GM12878 (cell line): ENCODE data around the gene EMP2. TPM values are rescaled to one million over a fixed set of nuclear protein-coding genes. Genes with fewer than 3 reads are reported as not detected.

Experiments
- ATAC-seq: fragments of 200-7000 bp; cut with Tn5 transposase; 3 replicates; pipeline ENCODE4 v1.9.1; 2020; ENCODE audit warnings: mild to moderate bottlenecking, moderate library complexity
- BruUV-seq: library from RNA; stranded (reverse); fragments of 400-500 nt; replicated peaks from 2 replicates; lab custom pipeline; 2021; lab: Mats Ljungman, UMichigan
- CTCF ChIA-PET: fragments of 300-600 bp; sonication (Branson Sonifier 250); formaldehyde crosslinking; extraction: SDS; loops from one replicate; lab custom pipeline; 2021; ENCODE audit warnings: inconsistent platforms; lab: Yijun Ruan, JAX
- POLR2A ChIA-PET: fragments of 350-600 bp; formaldehyde crosslinking; extraction: SDS; loops from one replicate; lab custom pipeline; 2021; ENCODE audit warnings: inconsistent platforms; lab: Charles Lee
- RAD21 ChIA-PET: fragments of 300-600 bp; sonication (Branson Sonifier 250); formaldehyde crosslinking; loops from one replicate; lab custom pipeline; 2023; ENCODE audit warnings: antibody characterized with exemption; ENCODE audit not compliant: unreplicated experiment; lab: Charles Lee
- SMC1A ChIA-PET: fragments of 300-600 bp; sonication (Branson Sonifier 250); formaldehyde crosslinking; loops from one replicate; lab custom pipeline; 2023; ENCODE audit not compliant: unreplicated experiment, uncharacterized antibody; lab: Charles Lee
- DNase-seq: peaks from one replicate; pipeline ENCODE4 v3.0.0-alpha.2; 2011; ENCODE audit warnings: low read depth, low spot score
- FAIRE-seq: peaks from 3 replicates; lab custom pipeline; 2011; peaks lifted over from hg19 to GRCh38; lab: Jason Lieb, UNC
- H2AFZ ChIP-seq: 2 replicates; pipeline ENCODE4 v1.6.0; 2011; ENCODE audit warnings: low read depth, low read length, control low read depth; ENCODE audit not compliant: control insufficient read depth
- H3K27ac ChIP-seq: 2 replicates; pipeline ENCODE4 v1.5.1; 2011; ENCODE audit warnings: control low read depth; ENCODE audit not compliant: control insufficient read depth, insufficient read depth
- H3K27me3 ChIP-seq, 2 experiments: replicated peaks in 1 of 2; 2 replicates each; pipeline versions ENCODE4 v1.6.0 to v1.6.1; 2011; ENCODE audit warnings: low read length in 1 of 2; ENCODE audit not compliant: control insufficient read depth in 2 of 2, insufficient read depth in 2 of 2
- H3K36me3 ChIP-seq, 2 experiments: 2 replicates each; pipeline ENCODE4 v1.5.1; 2011; ENCODE audit warnings: low read length in 1 of 2; ENCODE audit not compliant: control insufficient read depth in 2 of 2, insufficient read depth in 2 of 2
- H3K4me1 ChIP-seq: 2 replicates; pipeline ENCODE4 v1.6.1; 2011; ENCODE audit warnings: mild to moderate bottlenecking, low read length, moderate library complexity, mixed read lengths; ENCODE audit not compliant: control insufficient read depth, insufficient read depth
- H3K4me2 ChIP-seq: 2 replicates; pipeline ENCODE4 v1.6.0; 2011; ENCODE audit warnings: control low read depth; ENCODE audit not compliant: control insufficient read depth, insufficient read depth
- H3K4me3 ChIP-seq: fragments of 200-600 bp; sonication (generic); 2 replicates; pipeline ENCODE4 v1.5.1; 2016
- H3K79me2 ChIP-seq: 2 replicates; pipeline ENCODE4 v1.6.0; 2011; ENCODE audit warnings: low read length; ENCODE audit not compliant: control insufficient read depth, insufficient read depth
- H3K9ac ChIP-seq: 2 replicates; pipeline ENCODE4 v1.8.0; 2011; ENCODE audit warnings: low read length, control low read depth, mixed read lengths; ENCODE audit not compliant: control insufficient read depth, insufficient read depth
- H3K9me3 ChIP-seq: replicated peaks from 3 replicates; pipeline ENCODE4 v1.5.1; 2011; ENCODE audit warnings: mild to moderate bottlenecking, low read length; ENCODE audit not compliant: control insufficient read depth, insufficient read depth
- H4K20me1 ChIP-seq: 2 replicates; pipeline ENCODE4 v1.6.0; 2011; ENCODE audit not compliant: control insufficient read depth, insufficient read depth
- ASH2L ChIP-seq: fragments of 300-600, 200-600 bp; sonication (generic); IDR thresholded peaks from 2 replicates; pipeline ENCODE4 v1.6.1; 2017; ENCODE audit warnings: low read depth, mild to moderate bottlenecking, borderline replicate concordance
- CTCF ChIP-seq, 3 experiments: IDR thresholded peaks in 2 of 3; conservative IDR thresholded peaks in 1 of 3; 2 replicates each; pipeline ENCODE4 v1.5.1; 2011; ENCODE audit warnings: low read depth in 3 of 3, low read length in 3 of 3, mild to moderate bottlenecking in 3 of 3, control low read depth in 2 of 3, moderate library complexity in 2 of 3, inconsistent platforms in 1 of 3, mixed read lengths in 1 of 3; ENCODE audit not compliant: control insufficient read depth in 2 of 3, insufficient read depth in 1 of 3; ENCODE audit errors: extremely low read depth in 1 of 3
- IRF3 ChIP-seq: fragments of 450-650 bp; IDR thresholded peaks from 2 replicates; pipeline ENCODE4 v1.6.1; 2014; ENCODE audit warnings: mild to moderate bottlenecking
- PRDM15 ChIP-seq: fragments of 450-650 bp; formaldehyde crosslinking; IDR thresholded peaks from 2 replicates; pipeline ENCODE4 v1.4.0; 2020; ENCODE audit warnings: mild to moderate bottlenecking, moderate library complexity
- STAT3 ChIP-seq: IDR thresholded peaks from 2 replicates; pipeline ENCODE4 v1.6.1; 2011; ENCODE audit warnings: low read depth, low read length, improper control_type of control experiment
- TBL1XR1 ChIP-seq: IDR thresholded peaks from 2 replicates; pipeline ENCODE4 v1.6.1; 2012; ENCODE audit warnings: low read depth, low read length, improper control_type of control experiment
- whole genome bisulfite sequencing: methylation state at CpG from one replicate; pipeline ENCODE4 v1.1.6; 2016; ENCODE audit warnings: low lambda C conversion rate; ENCODE audit not compliant: insufficient replicate concordance, insufficient coverage; ENCODE audit errors: missing lambda C conversion rate; 5-methylcytosine and 5-hydroxymethylcytosine counted together
- in situ Hi-C: fragments of 300-500 bp; cut with MboI; formaldehyde crosslinking; loops from 9 replicates; pipeline ENCODE4 v1.14.3; 2018; ENCODE audit warnings: mixed read lengths
- intact Hi-C: fragments of 100-400 bp; cut with micrococcal nuclease; formaldehyde crosslinking; loops from one replicate; pipeline ENCODE4 v1.14.2; 2022; ENCODE audit not compliant: unreplicated experiment
- polyA plus RNA-seq, 11 experiments: library from polyadenylated mRNA; depleted of rRNA in 4 of 11; unstranded in 6 of 11; stranded (reverse) in 5 of 11; fragments of >200 nt; fragmentation: Nextera tagmentation in 4 of 11; fragmentation: Illumina TruSeq in 1 of 11; extraction: Ambion mirVana in 4 of 11; extraction: Trizol in 1 of 11; gene quantifications; 1 replicate in 1 of 11; 2 replicates in 10 of 11; pipeline versions ENCODE4 v1.2.1 to v1.2.3, GENCODE V29; 2011 to 2016; ENCODE audit warnings: inconsistent platforms in 2 of 11, missing spikeins in 2 of 11, low read depth in 1 of 11
- total RNA-seq, 4 experiments: library from RNA; depleted of rRNA in 3 of 4; stranded (reverse); fragments of >200 nt in 3 of 4; fragmentation: Illumina TruSeq in 1 of 4; extraction: Trizol in 1 of 4; gene quantifications; 2 replicates each; pipeline versions ENCODE4 v1.2.1 to v1.2.3, GENCODE V29; 2013 to 2021

The EMP2 gene
- total and polyA plus RNA-seq, 10 of the 15 experiments (the other 5 are each of a cell fraction or from before 2014, with no cell fraction given) = 0.41 to 10.4 (median 3.8) TPM

GRCh38 chr16:10500582-10500981 is 79.8 kb downstream of the EMP2 start:
- Histone ChIP-seq H2AFZ (no peak overlapping the region), H3K4me1 (no peaks in the 10 kb centered on the region; the same call in 1 of the 2 replicates), H3K4me3 (no peak overlapping the region), H3K79me2 (no peaks in the 10 kb centered on the region), H3K36me3 (no peaks in the 10 kb centered on the region), H3K9me3 (no peaks in the 10 kb centered on the region; the same call in 2 of the 3 replicates), H3K27me3 (no peaks in the 10 kb centered on the region), H4K20me1 (no peaks in the 10 kb centered on the region), H3K4me2 (no peak overlapping the region), H3K27ac (no peak overlapping the region), H3K9ac (no peak overlapping the region)
- no peak for ATAC-seq
- BruUV-seq = no TSS peak
- RAD21 ChIA-PET = interaction anchor here (1.1 kb wide), 1 partner anchor 19 kb away, joined by 3 read pairs; no protein-coding TSS in a partner anchor
- POLR2A ChIA-PET = interaction anchor here (0.7 kb wide), 1 partner anchor 15 kb away, joined by 5 read pairs; no protein-coding TSS in a partner anchor
- intact Hi-C loops (no loop called here), in situ Hi-C loops (no loop called here)
- DNase-seq = no peak
- FAIRE-seq = no peak
- TF ChIP-seq IRF3 = no peak
- 95% methylated on average over 3 of the region's 3 CpGs for WGBS
- CTCF ChIA-PET = interaction anchor here (0.6 to 0.9 kb wide), 4 partner anchors 186 to 1366 kb away, joined by 3 to 5 read pairs (median 4); no protein-coding TSS in a partner anchor
- SMC1A ChIA-PET = interaction anchor here (1.1 kb wide), 1 partner anchor 186 kb away, joined by 4 read pairs; no protein-coding TSS in a partner anchor

- H3K9ac ChIP-seq = no peak overlapping the region
- no peaks in the 10 kb centered on the region; the same call in 1 of the 2 replicates for H3K4me1 ChIP-seq
- no peaks in the 10 kb centered on the region for H3K27me3 ChIP-seq
- DNase-seq (no peak), FAIRE-seq (no peak), ATAC-seq (no peak)
- H3K4me3 ChIP-seq = no peak overlapping the region
- intact Hi-C loops (no loop called here), in situ Hi-C loops (no loop called here)
- no peak overlapping the region for H3K27ac ChIP-seq
- no peaks in the 10 kb centered on the region for H3K79me2 ChIP-seq
- H3K36me3 ChIP-seq = no peaks in the 10 kb centered on the region
- CTCF ChIA-PET = interaction anchor here (0.6 to 0.9 kb wide), 2 partner anchors 182 to 856 kb away, joined by 3 read pairs; no protein-coding TSS in a partner anchor
- H2AFZ ChIP-seq = no peak overlapping the region
- POLR2A ChIA-PET = interaction anchor here (0.6 to 0.7 kb wide), 3 partner anchors 33 to 105 kb away, joined by 3 to 6 read pairs (median 3); no protein-coding TSS in a partner anchor
- 46% methylated on average over 13 of the region's 13 CpGs for WGBS
- RAD21 ChIA-PET = no interaction called here
- BruUV-seq = no TSS peak
- no peak overlapping the region for H3K4me2 ChIP-seq
- SMC1A ChIA-PET = interaction anchor here (0.6 to 1.9 kb wide), 4 partner anchors 25 to 350 kb away, joined by 3 to 6 read pairs (median 3); no protein-coding TSS in a partner anchor
- peaks cover 3% of the 10 kb centered on the region; the same call in 2 of the 3 replicates for H3K9me3 ChIP-seq
- no peaks in the 10 kb centered on the region for H4K20me1 ChIP-seq
- TF ChIP-seq PRDM15 (no peak), ASH2L (no peak), CTCF (IDR thresholded peaks at IDR 0.05 in 2 of 3, conservative IDR thresholded peaks at IDR 0.05 in 1 of 3; ENCODE audit: control insufficient read depth in 2 of 3, extremely low read depth in 1 of 3, insufficient read depth in 1 of 3, low read depth in 3 of 3, low read length in 3 of 3) (no peak), STAT3 (no peak), TBL1XR1 (no peak)
Measured at GRCh38 chr16:10497132-10498101, 83.0 kb downstream of the EMP2 start.
